Liver (tissue), 3 donors: Measurements from ENCODE around the gene DYRK1A.

ENCODE experiments used
- EGR1 ChIP-seq, 2 donors: IDR thresholded peaks; 2 replicates each; pipeline ENCODE4 v1.6.1; 2016 to 2018; ENCODE audit warnings: antibody characterized with exemption in 2 of 2, low read depth in 2 of 2
- FOXA1 ChIP-seq: IDR thresholded peaks from 2 replicates; pipeline ENCODE4 v1.6.1; 2016; ENCODE audit warnings: antibody characterized with exemption
- GABPA ChIP-seq, 2 donors: IDR thresholded peaks in 1 of 2; conservative IDR thresholded peaks in 1 of 2; 2 replicates each; pipeline ENCODE4 v1.6.1; 2016; ENCODE audit warnings: antibody characterized with exemption in 2 of 2, mild to moderate bottlenecking in 1 of 2, moderate library complexity in 1 of 2
- HNF4G ChIP-seq: IDR thresholded peaks from 2 replicates; pipeline ENCODE4 v1.6.1; 2016; ENCODE audit warnings: antibody characterized with exemption
- JUND ChIP-seq, 2 donors: IDR thresholded peaks; 2 replicates each; pipeline ENCODE4 v1.6.1; 2016; ENCODE audit warnings: antibody characterized with exemption in 2 of 2
- NR2F2 ChIP-seq: IDR thresholded peaks from 2 replicates; pipeline ENCODE4 v1.6.1; 2016; ENCODE audit warnings: antibody characterized with exemption
- RAD21 ChIP-seq, 2 donors: IDR thresholded peaks; 2 replicates each; pipeline ENCODE4 v1.6.1; 2016; ENCODE audit warnings: antibody characterized with exemption in 2 of 2, mild to moderate bottlenecking in 2 of 2
- SP1 ChIP-seq: IDR thresholded peaks from 2 replicates; pipeline ENCODE4 v1.6.1; 2018; ENCODE audit warnings: antibody characterized with exemption, mild to moderate bottlenecking
- TAF1 ChIP-seq: conservative IDR thresholded peaks from 2 replicates; pipeline ENCODE4 v1.6.1; 2016; ENCODE audit warnings: antibody characterized with exemption, mild to moderate bottlenecking
- YY1 ChIP-seq: IDR thresholded peaks from 2 replicates; pipeline ENCODE4 v1.6.1; 2016; ENCODE audit warnings: antibody characterized with exemption, mild to moderate bottlenecking
- TF ChIP-seq, protein P1 (sequence below): fragments of 150-350 bp; IDR thresholded peaks from 2 replicates; pipeline ENCODE4 v1.5.1; 2017; ENCODE audit warnings: improper control_type of control experiment, low read depth, low read length; ENCODE audit not compliant: missing input control
- TF ChIP-seq, protein P2 (sequence below): IDR thresholded peaks from 2 replicates; pipeline ENCODE4 v1.6.1; 2016; ENCODE audit warnings: antibody characterized with exemption
- TF ChIP-seq, protein P3 (sequence below): IDR thresholded peaks from 2 replicates; pipeline ENCODE4 v1.6.1; 2016; ENCODE audit warnings: antibody characterized with exemption
- TF ChIP-seq, protein P4 (sequence below): IDR thresholded peaks from 2 replicates; pipeline ENCODE4 v1.6.1; 2016; ENCODE audit warnings: antibody characterized with exemption
- donor health status: healthy.
- donor health status: healthy.

DNA sequence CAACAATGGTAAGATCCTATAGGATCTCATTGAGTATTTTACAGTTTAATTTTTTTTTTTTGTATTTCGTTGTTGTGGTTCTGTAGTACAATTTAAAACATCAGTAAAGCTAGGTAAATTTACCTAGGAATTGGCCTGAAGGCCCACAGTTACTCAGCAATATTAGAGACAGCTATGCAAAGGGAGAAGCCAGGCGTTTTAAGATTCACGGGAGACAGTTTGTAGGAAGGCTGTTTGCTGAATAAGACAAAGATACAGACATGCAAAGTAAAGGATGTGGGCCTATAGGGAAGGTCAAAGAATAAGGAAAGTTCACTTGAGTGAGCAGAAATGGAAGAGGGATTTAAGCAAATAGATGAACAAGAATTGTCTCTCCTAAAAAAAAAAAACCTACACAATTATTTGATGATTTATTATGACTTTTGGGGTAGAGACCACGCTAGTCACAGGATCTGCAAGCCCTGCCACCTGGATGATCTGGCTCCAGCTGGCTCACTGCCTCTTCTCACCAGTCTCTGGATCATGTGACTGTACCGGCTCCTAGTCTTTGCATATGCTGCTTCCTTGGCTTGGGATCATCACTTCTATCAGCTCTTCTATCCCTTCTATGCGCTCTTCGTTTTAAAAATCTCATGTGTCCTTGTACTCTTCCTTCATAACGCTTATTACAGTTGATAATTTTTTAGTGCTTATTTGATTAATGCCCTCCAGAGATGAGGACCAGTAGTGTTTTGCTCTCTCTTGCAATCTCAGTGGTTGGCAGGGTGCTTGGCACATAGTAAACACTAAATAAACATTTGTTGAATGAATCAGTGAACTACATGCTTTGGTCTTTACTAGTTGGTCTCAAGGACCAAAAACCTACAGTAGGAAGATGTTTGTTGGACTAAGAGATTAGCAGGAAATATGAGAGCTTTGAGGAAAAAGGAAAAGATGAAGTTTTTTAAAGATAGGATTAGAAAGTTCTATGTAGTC, 14.1 kb downstream of the DYRK1A start:
- TF ChIP-seq, protein P1, sequence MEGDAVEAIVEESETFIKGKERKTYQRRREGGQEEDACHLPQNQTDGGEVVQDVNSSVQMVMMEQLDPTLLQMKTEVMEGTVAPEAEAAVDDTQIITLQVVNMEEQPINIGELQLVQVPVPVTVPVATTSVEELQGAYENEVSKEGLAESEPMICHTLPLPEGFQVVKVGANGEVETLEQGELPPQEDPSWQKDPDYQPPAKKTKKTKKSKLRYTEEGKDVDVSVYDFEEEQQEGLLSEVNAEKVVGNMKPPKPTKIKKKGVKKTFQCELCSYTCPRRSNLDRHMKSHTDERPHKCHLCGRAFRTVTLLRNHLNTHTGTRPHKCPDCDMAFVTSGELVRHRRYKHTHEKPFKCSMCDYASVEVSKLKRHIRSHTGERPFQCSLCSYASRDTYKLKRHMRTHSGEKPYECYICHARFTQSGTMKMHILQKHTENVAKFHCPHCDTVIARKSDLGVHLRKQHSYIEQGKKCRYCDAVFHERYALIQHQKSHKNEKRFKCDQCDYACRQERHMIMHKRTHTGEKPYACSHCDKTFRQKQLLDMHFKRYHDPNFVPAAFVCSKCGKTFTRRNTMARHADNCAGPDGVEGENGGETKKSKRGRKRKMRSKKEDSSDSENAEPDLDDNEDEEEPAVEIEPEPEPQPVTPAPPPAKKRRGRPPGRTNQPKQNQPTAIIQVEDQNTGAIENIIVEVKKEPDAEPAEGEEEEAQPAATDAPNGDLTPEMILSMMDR = no peak
- TF ChIP-seq EGR1 (IDR thresholded peaks at IDR 0.05; ENCODE audit: low read depth in 2 of 2) (no peak), GABPA (IDR thresholded peaks at IDR 0.05 in 1 of 2, conservative IDR thresholded peaks at IDR 0.05 in 1 of 2) (no peak), FOXA1 (no peak), TAF1 (no peak), YY1 (no peak), SP1 (no peak), JUND (IDR thresholded peaks at IDR 0.05) (no peak), RAD21 (IDR thresholded peaks at IDR 0.05) (no peak), NR2F2 (no peak), HNF4G (no peak)
- TF ChIP-seq, protein P2, sequence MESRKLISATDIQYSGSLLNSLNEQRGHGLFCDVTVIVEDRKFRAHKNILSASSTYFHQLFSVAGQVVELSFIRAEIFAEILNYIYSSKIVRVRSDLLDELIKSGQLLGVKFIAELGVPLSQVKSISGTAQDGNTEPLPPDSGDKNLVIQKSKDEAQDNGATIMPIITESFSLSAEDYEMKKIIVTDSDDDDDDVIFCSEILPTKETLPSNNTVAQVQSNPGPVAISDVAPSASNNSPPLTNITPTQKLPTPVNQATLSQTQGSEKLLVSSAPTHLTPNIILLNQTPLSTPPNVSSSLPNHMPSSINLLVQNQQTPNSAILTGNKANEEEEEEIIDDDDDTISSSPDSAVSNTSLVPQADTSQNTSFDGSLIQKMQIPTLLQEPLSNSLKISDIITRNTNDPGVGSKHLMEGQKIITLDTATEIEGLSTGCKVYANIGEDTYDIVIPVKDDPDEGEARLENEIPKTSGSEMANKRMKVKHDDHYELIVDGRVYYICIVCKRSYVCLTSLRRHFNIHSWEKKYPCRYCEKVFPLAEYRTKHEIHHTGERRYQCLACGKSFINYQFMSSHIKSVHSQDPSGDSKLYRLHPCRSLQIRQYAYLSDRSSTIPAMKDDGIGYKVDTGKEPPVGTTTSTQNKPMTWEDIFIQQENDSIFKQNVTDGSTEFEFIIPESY = no peak
- TF ChIP-seq, protein P3, sequence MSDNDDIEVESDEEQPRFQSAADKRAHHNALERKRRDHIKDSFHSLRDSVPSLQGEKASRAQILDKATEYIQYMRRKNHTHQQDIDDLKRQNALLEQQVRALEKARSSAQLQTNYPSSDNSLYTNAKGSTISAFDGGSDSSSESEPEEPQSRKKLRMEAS = no peak
- TF ChIP-seq, protein P4, sequence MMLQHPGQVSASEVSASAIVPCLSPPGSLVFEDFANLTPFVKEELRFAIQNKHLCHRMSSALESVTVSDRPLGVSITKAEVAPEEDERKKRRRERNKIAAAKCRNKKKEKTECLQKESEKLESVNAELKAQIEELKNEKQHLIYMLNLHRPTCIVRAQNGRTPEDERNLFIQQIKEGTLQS = no peak
